Measurements from ENCODE around the gene SNX27.

SNX27 gene

GRCh38 chr1:151706464-151707415, 94.9 kb downstream of the SNX27 start:
- no peak for DNase-seq

- no peak for DNase-seq
Observed at GRCh38 chr1:151707541-151708065, 95.8 kb downstream of the SNX27 start.

- no peak for DNase-seq
Observed at GRCh38 chr1:151708891-151709290, 97.0 kb downstream of the SNX27 start.

GRCh38 chr1:151710187-151710840, 98.5 kb downstream of the SNX27 start:
- DNase-seq, result no peak

GRCh38 chr1:151711044-151711800, 99.4 kb downstream of the SNX27 start:
- no peak for DNase-seq

GRCh38 chr1:151711951-151712350, 100.1 kb downstream of the SNX27 start:
- DNase-seq, result no peak

GRCh38 chr1:151713044-151713443, 101.2 kb downstream of the SNX27 start:
- no peak for DNase-seq

- DNase-seq, result no peak
Observed at GRCh38 chr1:151713874-151714273, 102.0 kb downstream of the SNX27 start.

- DNase-seq, result no peak
Observed at GRCh38 chr1:151714820-151715725, 103.2 kb downstream of the SNX27 start.

GRCh38 chr1:151715726-151716404, 104.0 kb downstream of the SNX27 start:
- no peak for DNase-seq

GRCh38 chr1:151716405-151716762, 104.5 kb downstream of the SNX27 start:
- DNase-seq, result no peak

- no peak for DNase-seq
Observed at GRCh38 chr1:151716771-151717631, 105.2 kb downstream of the SNX27 start, which contains the start of gene CELF3. CELF3 (minus strand) TSS chr1:151716803; CDS start chr1:151716020, 783 bp downstream.

GRCh38 chr1:151718011-151718431, 106.2 kb downstream of the SNX27 start:
- no peak for DNase-seq

- DNase-seq, result no peak
Observed at GRCh38 chr1:151718666-151719065, 106.8 kb downstream of the SNX27 start.

GRCh38 chr1:151720125-151720524, 108.3 kb downstream of the SNX27 start:
- no peak for DNase-seq

GRCh38 chr1:151720554-151720953, 108.7 kb downstream of the SNX27 start:
- DNase-seq, result no peak

GRCh38 chr1:151720974-151721787, 109.3 kb downstream of the SNX27 start, which contains the start of gene RIIAD1:
RIIAD1 (plus strand) TSS chr1:151721522; CDS start chr1:151721537, 15 bp downstream.
- DNase-seq, result peak; percentile 77

- DNase-seq, result no peak
Observed at GRCh38 chr1:151721788-151722510, 110.1 kb downstream of the SNX27 start.

All from activated CD8-positive, alpha-beta memory T cell treated with anti-CD3 and anti-CD28 coated beads for 24 hours (primary cell).